ENCODE data around the gene TRAF4.

Gene TRAF4

GRCh38 chr17:28750178-28751047 is 6.6 kb downstream of the TRAF4 start:
- Histone ChIP-seq H4K20me1 (ENCODE audit: insufficient read depth, low read length) (no peaks in the 10 kb centered on the region), H3K36me3 (ENCODE audit: insufficient read depth, low read length) (peaks cover 69% of the 10 kb centered on the region), H3K27me3 (ENCODE audit: insufficient read depth, low read length) (no peaks in the 10 kb centered on the region), H3K79me2 (ENCODE audit: insufficient read depth, low read length) (no peaks in the 10 kb centered on the region; the same call in none of the 2 replicates), H3K9me3 (ENCODE audit: low read length) (no peaks in the 10 kb centered on the region), H3K4me3 (ENCODE audit: low read depth, low read length, poor library complexity, severe bottlenecking) (no peak overlapping the region), H3K4me1 (ENCODE audit: insufficient read depth, low read length, severe bottlenecking) (peaks cover 61% of the 10 kb centered on the region), H3K9me2 (ENCODE audit: low read depth, low read length) (no peaks in the 10 kb centered on the region), H3K4me2 (ENCODE audit: low read length) (peak overlapping the region; percentile 13; the same call in 1 of the 2 replicates), H2AFZ (ENCODE audit: low read length) (no peak overlapping the region), H3K27ac (ENCODE audit: low read depth, low read length, poor library complexity, severe bottlenecking) (peak overlapping the region; percentile 85), H3K9ac (ENCODE audit: low read length) (peak overlapping the region; percentile 24; the same call in 1 of the 2 replicates), H3F3A (ENCODE audit: insufficient read depth, low read length) (no peaks in the 10 kb centered on the region)
- TF ChIP-seq CTCF (IDR thresholded peaks at IDR 0.05; ENCODE audit: low read length), result peak; percentile 99
- TF ChIP-seq EZH2 (IDR thresholded peaks at IDR 0.05; ENCODE audit: borderline replicate concordance, low read length), result no peak

GRCh38 chr17:28751600-28752366 is 8.0 kb downstream of the TRAF4 start:
- H3K4me1 ChIP-seq (ENCODE audit: insufficient read depth, low read length, severe bottlenecking), result peaks cover 47% of the 10 kb centered on the region
- H3F3A ChIP-seq (ENCODE audit: insufficient read depth, low read length), result no peaks in the 10 kb centered on the region
- no peak overlapping the region for H2AFZ ChIP-seq (ENCODE audit: low read length)
- TF ChIP-seq CTCF (IDR thresholded peaks at IDR 0.05; ENCODE audit: low read length), result no peak
- no peak for TF ChIP-seq EZH2 (IDR thresholded peaks at IDR 0.05; ENCODE audit: borderline replicate concordance, low read length)
- H3K4me2 ChIP-seq (ENCODE audit: low read length), result no peak overlapping the region
- no peaks in the 10 kb centered on the region for H3K27me3 ChIP-seq (ENCODE audit: insufficient read depth, low read length)
- H3K27ac ChIP-seq (ENCODE audit: low read depth, low read length, poor library complexity, severe bottlenecking), result peak overlapping the region; percentile 22
- peaks cover 56% of the 10 kb centered on the region for H3K36me3 ChIP-seq (ENCODE audit: insufficient read depth, low read length)
- no peaks in the 10 kb centered on the region for H4K20me1 ChIP-seq (ENCODE audit: insufficient read depth, low read length)
- no peaks in the 10 kb centered on the region for H3K9me2 ChIP-seq (ENCODE audit: low read depth, low read length)
- no peak overlapping the region for H3K9ac ChIP-seq (ENCODE audit: low read length)
- no peaks in the 10 kb centered on the region for H3K9me3 ChIP-seq (ENCODE audit: low read length)
- no peaks in the 10 kb centered on the region for H3K79me2 ChIP-seq (ENCODE audit: insufficient read depth, low read length)
- no peak overlapping the region for H3K4me3 ChIP-seq (ENCODE audit: low read depth, low read length, poor library complexity, severe bottlenecking)

GRCh38 chr17:28755486-28755885 is 11.7 kb downstream of the TRAF4 start:
- no peaks in the 10 kb centered on the region for H3K79me2 ChIP-seq (ENCODE audit: insufficient read depth, low read length)
- H3K9ac ChIP-seq (ENCODE audit: low read length), result no peak overlapping the region
- H3K4me2 ChIP-seq (ENCODE audit: low read length), result no peak overlapping the region
- H3K4me3 ChIP-seq (ENCODE audit: low read depth, low read length, poor library complexity, severe bottlenecking), result no peak overlapping the region
- no peaks in the 10 kb centered on the region for H4K20me1 ChIP-seq (ENCODE audit: insufficient read depth, low read length)
- no peaks in the 10 kb centered on the region for H3F3A ChIP-seq (ENCODE audit: insufficient read depth, low read length)
- peaks cover 46% of the 10 kb centered on the region for H3K36me3 ChIP-seq (ENCODE audit: insufficient read depth, low read length)
- no peaks in the 10 kb centered on the region for H3K9me3 ChIP-seq (ENCODE audit: low read length)
- no peak overlapping the region for H2AFZ ChIP-seq (ENCODE audit: low read length)
- no peaks in the 10 kb centered on the region for H3K9me2 ChIP-seq (ENCODE audit: low read depth, low read length)
- peaks cover 13% of the 10 kb centered on the region for H3K4me1 ChIP-seq (ENCODE audit: insufficient read depth, low read length, severe bottlenecking)
- TF ChIP-seq CTCF (IDR thresholded peaks at IDR 0.05; ENCODE audit: low read length) (no peak), EZH2 (IDR thresholded peaks at IDR 0.05; ENCODE audit: borderline replicate concordance, low read length) (no peak)
- no peak overlapping the region for H3K27ac ChIP-seq (ENCODE audit: low read depth, low read length, poor library complexity, severe bottlenecking)
- H3K27me3 ChIP-seq (ENCODE audit: insufficient read depth, low read length), result no peaks in the 10 kb centered on the region

Data from OCI-LY1 (cell line).